AG10803 (cell line): Measurements from ENCODE around the gene SDCCAG8.

ENCODE experiments used
- DNase-seq: peaks from one replicate; pipeline ENCODE4 v3.0.0; 2010; ENCODE audit warnings: low read depth
- H3K4me3 ChIP-seq: 2 replicates; pipeline ENCODE4 v1.5.1; 2011; ENCODE audit warnings: mild to moderate bottlenecking, low read length, control low read depth
- TF ChIP-seq, protein P1 (sequence below): conservative IDR thresholded peaks from 2 replicates; pipeline ENCODE4 v1.5.1; 2011; ENCODE audit warnings: mild to moderate bottlenecking, low read length, control low read depth, inconsistent platforms

SDCCAG8 gene

DNA sequence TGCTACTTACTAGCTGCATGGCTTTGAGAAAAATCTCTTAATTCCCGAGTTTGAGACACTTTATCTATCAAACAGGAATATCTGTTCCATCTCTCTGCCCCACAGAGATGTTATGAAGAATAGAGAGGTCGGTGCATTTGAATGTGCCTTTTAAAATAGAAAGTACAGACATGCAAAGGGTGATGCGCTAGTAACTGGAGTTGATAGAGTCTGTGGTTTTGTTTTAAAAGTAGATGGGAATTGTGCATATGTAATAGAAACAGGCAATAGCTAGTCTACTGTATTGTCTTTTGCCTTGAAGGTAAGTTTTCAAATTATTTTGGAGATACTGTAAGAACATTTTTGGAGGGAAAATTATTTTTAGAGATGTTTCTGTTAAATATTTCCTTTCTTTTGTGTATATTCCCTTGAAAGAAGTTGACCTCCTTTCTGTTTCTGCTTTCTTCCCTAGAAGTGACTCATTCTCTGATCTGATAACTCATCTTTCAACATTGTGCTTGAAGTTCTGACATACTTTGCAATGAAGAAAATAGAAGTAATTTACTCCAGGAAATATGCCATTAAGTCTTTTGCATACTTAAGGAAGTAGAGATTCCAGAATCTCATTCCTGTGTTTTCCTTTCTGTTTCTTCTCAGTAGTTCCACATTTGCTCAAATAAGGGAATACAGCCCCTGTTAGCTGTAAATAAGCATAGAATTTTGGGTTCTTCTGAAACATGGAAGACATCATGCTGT lies 151.6 kb downstream of the SDCCAG8 start:
- peak; percentile 60 for DNase-seq
- TF ChIP-seq, protein P1, sequence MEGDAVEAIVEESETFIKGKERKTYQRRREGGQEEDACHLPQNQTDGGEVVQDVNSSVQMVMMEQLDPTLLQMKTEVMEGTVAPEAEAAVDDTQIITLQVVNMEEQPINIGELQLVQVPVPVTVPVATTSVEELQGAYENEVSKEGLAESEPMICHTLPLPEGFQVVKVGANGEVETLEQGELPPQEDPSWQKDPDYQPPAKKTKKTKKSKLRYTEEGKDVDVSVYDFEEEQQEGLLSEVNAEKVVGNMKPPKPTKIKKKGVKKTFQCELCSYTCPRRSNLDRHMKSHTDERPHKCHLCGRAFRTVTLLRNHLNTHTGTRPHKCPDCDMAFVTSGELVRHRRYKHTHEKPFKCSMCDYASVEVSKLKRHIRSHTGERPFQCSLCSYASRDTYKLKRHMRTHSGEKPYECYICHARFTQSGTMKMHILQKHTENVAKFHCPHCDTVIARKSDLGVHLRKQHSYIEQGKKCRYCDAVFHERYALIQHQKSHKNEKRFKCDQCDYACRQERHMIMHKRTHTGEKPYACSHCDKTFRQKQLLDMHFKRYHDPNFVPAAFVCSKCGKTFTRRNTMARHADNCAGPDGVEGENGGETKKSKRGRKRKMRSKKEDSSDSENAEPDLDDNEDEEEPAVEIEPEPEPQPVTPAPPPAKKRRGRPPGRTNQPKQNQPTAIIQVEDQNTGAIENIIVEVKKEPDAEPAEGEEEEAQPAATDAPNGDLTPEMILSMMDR, result no peak
- no peak overlapping the region for H3K4me3 ChIP-seq

- no peak overlapping the region for H3K4me3 ChIP-seq
- no peak for DNase-seq
- TF ChIP-seq, protein P1, result no peak
Measured at GRCh38 chr1:243408479-243408878, 152.6 kb downstream of the SDCCAG8 start.

- TF ChIP-seq, protein P1, result 0 out of 2 replicates have a peak, but pooled peaks have one; percentile 12
- no peak overlapping the region for H3K4me3 ChIP-seq
- DNase-seq, result peak; percentile 1
Measured at GRCh38 chr1:243409284-243409683, 153.4 kb downstream of the SDCCAG8 start.

- TF ChIP-seq, protein P1, result no peak
- DNase-seq, result no peak
- no peak overlapping the region for H3K4me3 ChIP-seq
Measured at GRCh38 chr1:243411472-243411871, 155.6 kb downstream of the SDCCAG8 start.

DNA sequence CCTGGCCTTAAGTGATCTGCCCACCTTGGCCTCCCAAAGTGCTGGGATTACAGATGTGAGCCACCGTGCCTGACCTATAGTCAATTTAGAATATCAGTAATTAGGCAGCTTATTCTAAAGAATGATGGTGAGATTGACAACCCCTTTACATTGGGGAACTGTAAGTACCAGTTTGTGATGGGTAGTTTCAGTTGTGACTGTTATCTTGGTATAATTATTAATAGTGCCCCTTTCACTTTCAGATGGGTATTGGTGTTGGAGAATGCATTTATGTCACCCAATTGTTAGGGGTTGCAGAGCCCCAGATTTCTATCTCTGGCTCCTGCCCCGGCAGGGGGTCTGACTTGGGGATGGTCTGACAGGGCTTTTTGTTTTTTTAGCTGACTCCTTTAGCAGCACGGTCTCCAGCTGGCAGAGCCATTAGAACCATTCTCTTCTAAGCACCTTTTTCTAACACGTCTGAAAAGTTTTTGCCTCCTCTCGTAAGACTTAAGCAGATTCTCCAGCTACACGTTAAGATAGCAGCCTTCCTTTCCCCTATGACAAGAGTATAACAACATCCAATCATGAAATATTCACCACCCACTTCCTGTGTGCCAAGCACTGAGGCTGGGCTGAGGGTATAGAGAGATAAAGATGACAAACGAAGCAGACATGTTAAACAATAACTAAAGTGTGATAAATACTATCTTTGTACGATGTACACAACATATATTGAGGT lies 157.8 kb downstream of the SDCCAG8 start:
- DNase-seq, result no peak
- TF ChIP-seq, protein P1, result no peak
- H3K4me3 ChIP-seq, result no peak overlapping the region

DNA sequence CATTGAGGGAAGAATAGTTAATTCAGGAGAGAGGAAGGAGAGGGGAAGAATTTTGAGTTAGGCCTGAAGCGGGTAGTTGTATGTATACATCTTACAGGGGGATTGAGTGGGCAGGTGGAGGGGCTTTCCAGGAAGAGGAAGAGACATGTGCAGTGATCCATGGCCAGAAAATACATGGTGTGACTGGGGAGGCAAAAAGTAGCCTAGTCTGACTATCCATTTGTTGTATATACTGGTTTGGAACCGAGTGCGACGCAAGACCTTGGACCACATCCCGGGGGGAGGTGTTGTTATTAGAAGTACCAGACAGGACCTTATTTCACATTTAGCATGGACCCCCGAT lies 158.3 kb downstream of the SDCCAG8 start:
- no peak overlapping the region for H3K4me3 ChIP-seq
- no peak for DNase-seq
- TF ChIP-seq, protein P1, result no peak
